NCI-H2196 (cell line): Measurements from ENCODE around the gene PTPRN2.

Experiments used
- DNase-seq: peaks from one replicate; lab custom pipeline; 2025; ENCODE audit not compliant: unreplicated experiment; lab: John Stamatoyannopoulos, UW

The PTPRN2 gene

GRCh38 chr7:158328376-158329013 lies 259.1 kb downstream of the PTPRN2 start:
- no peak for DNase-seq

- no peak for DNase-seq
Measured at GRCh38 chr7:158327571-158328180, 259.9 kb downstream of the PTPRN2 start.

- no peak for DNase-seq
Measured at GRCh38 chr7:158327012-158327411, 260.6 kb downstream of the PTPRN2 start.

- peak; percentile 70 for DNase-seq
Measured at GRCh38 chr7:158325530-158326381, 261.9 kb downstream of the PTPRN2 start.

- no peak for DNase-seq
Measured at GRCh38 chr7:158324397-158325360, 262.9 kb downstream of the PTPRN2 start.

GRCh38 chr7:158323741-158324396 lies 263.8 kb downstream of the PTPRN2 start:
- DNase-seq, result no peak

GRCh38 chr7:158322616-158323530 lies 264.8 kb downstream of the PTPRN2 start:
- no peak for DNase-seq

GRCh38 chr7:158321936-158322615 lies 265.5 kb downstream of the PTPRN2 start:
- no peak for DNase-seq

GRCh38 chr7:158321056-158321700 lies 266.4 kb downstream of the PTPRN2 start:
- no peak for DNase-seq

GRCh38 chr7:158320328-158320727 lies 267.3 kb downstream of the PTPRN2 start:
- no peak for DNase-seq

- DNase-seq, result no peak
Measured at GRCh38 chr7:158318511-158318913, 269.1 kb downstream of the PTPRN2 start.

GRCh38 chr7:158317238-158318205 lies 270.1 kb downstream of the PTPRN2 start:
- no peak for DNase-seq

GRCh38 chr7:158316466-158317031 lies 271.1 kb downstream of the PTPRN2 start:
- no peak for DNase-seq

GRCh38 chr7:158315881-158316280 lies 271.7 kb downstream of the PTPRN2 start:
- no peak for DNase-seq

- DNase-seq, result no peak
Measured at GRCh38 chr7:158315326-158315725, 272.3 kb downstream of the PTPRN2 start.

- DNase-seq, result no peak
Measured at GRCh38 chr7:158314394-158314793, 273.2 kb downstream of the PTPRN2 start.

- no peak for DNase-seq
Measured at GRCh38 chr7:158313931-158314330, 273.7 kb downstream of the PTPRN2 start.
